Astrocyte of the spinal cord (primary cell): ENCODE measurements around the gene BRINP2.
A peak's percentile ranks its signal among the peaks of the same experiment; 100 is the strongest.

Source experiments
- DNase-seq: peaks from one replicate; pipeline ENCODE4 v3.0.0; 2011; ENCODE audit warnings: low read depth, low spot score
- H3K4me3 ChIP-seq: 2 replicates; pipeline ENCODE4 v1.5.1; 2011; ENCODE audit warnings: low read depth, mild to moderate bottlenecking, low read length, moderate library complexity
- in situ Hi-C: cut with HindIII; loops from 2 replicates; pipeline ENCODE4 v1.10.0; 2017; ENCODE audit warnings: low sequenced_read_pairs
- TF ChIP-seq, protein P1 (sequence below): IDR thresholded peaks from 2 replicates; pipeline ENCODE4 v1.5.1; 2012; ENCODE audit warnings: low read depth, mild to moderate bottlenecking, low read length, inconsistent platforms

BRINP2 gene

DNA sequence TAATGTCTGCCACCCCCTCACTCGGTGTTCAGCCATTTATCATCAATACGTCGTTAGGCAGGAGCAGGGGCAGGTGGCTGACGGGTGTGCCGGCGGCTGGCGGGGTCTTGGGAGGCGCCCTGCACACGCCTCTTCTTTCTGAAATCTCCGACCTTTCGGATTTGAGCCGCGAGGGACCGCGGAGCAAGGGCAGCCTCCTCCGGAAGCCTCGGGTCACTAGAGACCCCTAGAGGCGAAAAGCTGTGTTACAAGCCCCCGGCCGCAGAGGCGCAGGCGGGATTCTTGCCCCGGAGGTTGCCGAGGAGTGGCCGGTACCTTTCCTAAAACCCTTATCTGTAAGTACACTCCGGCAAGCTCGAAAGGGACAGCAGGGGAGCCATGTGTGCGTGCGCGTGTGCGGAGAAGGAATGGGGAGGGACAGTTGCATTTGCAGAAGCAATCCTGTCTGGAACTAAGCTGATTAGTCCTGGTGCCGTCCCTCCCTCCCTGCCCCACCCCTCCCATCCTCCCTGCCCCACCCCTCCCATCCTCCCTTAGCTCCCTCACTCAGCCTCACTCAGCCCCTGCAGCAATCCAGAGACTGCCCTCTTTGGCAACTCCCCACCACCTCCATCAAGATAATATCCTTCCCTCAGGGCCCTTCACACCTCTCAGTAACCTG is 11.0 kb downstream of the BRINP2 start:
- H3K4me3 ChIP-seq, result peak overlapping the region; percentile 17
- DNase-seq, result peak; percentile 45
- TF ChIP-seq, protein P1, sequence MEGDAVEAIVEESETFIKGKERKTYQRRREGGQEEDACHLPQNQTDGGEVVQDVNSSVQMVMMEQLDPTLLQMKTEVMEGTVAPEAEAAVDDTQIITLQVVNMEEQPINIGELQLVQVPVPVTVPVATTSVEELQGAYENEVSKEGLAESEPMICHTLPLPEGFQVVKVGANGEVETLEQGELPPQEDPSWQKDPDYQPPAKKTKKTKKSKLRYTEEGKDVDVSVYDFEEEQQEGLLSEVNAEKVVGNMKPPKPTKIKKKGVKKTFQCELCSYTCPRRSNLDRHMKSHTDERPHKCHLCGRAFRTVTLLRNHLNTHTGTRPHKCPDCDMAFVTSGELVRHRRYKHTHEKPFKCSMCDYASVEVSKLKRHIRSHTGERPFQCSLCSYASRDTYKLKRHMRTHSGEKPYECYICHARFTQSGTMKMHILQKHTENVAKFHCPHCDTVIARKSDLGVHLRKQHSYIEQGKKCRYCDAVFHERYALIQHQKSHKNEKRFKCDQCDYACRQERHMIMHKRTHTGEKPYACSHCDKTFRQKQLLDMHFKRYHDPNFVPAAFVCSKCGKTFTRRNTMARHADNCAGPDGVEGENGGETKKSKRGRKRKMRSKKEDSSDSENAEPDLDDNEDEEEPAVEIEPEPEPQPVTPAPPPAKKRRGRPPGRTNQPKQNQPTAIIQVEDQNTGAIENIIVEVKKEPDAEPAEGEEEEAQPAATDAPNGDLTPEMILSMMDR, result peak; percentile 88
- in situ Hi-C loops, result no loop called here

DNA sequence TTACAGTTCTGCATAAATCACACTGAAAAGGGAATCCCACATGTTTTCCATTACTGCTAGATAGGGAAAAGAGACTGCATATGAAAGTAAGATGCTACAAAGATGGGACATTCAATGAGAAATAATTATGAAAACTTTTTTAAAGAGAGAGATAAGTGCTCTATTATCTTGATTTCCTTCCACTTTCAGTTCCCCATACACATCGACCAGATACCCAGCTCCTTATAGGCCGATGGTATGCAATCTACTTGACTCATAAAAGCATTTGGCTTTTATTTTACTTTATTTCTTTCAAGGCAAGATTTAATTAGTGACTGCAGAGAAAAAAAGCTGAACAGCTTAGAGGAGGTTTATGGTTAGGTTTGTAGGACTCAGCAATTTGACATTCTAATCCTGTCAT is 13.1 kb downstream of the BRINP2 start:
- TF ChIP-seq, protein P1, result no peak
- in situ Hi-C loops, result no loop called here
- H3K4me3 ChIP-seq, result no peak overlapping the region
- DNase-seq, result no peak

DNA sequence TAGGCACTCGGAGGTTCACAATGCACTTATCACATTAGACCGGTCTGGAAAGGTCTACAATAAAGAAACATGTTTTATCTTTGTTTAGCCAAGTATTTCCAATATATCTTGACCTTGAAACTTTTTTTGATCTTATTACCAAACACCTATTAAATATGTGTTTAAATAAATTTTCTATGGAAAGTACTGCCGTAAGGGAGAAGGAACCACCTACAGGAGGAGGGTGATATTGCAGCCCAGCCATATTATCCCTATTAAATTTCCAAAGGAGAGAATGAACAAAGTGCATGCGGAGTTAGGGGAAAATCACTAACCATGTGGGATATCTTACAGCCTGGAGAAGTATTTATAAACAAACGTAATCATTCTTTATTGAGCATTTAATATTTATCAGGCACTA is 14.5 kb downstream of the BRINP2 start:
- DNase-seq, result no peak
- TF ChIP-seq, protein P1, result peak; percentile 59
- in situ Hi-C loops, result no loop called here
- H3K4me3 ChIP-seq, result no peak overlapping the region

DNA sequence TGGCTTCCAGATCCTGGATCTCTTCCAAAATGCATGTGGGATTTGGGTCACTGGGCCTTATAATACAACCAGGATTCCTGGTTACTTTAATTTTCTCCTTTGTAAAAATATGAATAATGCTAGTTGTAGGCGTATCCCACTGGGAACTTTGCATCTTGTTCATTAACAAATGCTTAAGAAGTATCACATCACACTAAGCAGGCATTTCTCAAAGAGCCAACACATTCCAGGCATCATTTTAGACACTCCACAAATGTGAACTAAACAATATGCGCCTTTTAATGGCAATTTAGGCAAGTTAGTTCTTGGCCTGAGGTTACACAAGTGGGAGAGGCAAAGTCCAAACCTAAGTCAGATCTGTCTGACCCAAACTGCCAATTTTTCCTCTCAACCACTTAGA is 15.9 kb downstream of the BRINP2 start:
- TF ChIP-seq, protein P1, result no peak
- no peak for DNase-seq
- in situ Hi-C loops, result no loop called here
- H3K4me3 ChIP-seq, result no peak overlapping the region

DNA sequence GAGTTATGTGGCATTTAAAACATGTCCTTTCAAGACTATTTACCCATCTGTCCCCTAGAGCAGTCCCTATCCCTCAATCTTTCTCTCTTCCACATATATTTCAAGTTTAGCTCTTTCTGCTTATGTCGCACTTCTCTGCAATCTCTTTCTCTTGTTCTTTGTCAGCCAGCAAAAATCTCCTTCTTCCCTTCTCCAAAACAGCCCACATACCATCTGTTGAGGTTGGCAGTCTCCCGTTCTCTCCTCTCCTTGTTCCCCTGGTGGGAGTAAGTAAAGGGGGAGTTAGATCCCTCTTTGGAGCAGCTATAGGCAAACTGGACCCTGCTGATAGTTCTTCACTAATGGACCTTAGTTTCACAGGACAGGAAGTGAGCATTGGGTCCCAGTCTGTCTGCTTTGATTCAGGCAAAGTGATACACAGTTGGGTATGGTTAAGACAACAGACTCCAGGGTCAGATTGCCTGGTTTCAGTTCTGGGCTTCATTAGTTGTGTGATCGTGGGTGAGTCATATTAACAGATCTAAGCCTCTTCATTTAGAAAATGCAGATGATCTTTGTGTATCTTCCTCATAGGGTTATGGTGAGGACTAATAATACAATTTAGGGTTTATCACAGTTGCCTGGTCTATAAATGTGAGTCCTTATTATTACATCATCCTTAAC is 19.7 kb downstream of the BRINP2 start:
- no peak for DNase-seq
- TF ChIP-seq, protein P1, result no peak
- no peak overlapping the region for H3K4me3 ChIP-seq
- in situ Hi-C loops, result no loop called here

DNA sequence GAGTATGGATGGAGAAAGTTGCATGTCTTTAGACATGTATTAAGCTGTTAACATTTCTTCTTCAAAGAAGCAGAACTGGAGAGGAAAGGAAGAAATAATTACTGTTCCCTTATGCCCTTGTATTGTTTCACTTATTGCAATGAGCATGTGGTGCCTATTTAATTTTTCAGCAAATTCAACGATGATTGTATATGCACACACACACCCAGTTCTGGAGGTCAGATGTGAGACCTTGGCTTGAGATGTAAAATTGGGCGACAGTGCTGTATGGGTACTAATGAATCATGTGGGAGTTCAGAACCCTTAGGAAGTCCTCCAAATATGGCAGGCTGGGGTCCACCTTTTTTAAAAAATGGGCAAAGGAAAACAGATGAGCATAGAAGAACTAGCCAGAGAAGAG is 27.5 kb downstream of the BRINP2 start:
- in situ Hi-C loops, result no loop called here
- TF ChIP-seq, protein P1, result no peak
- DNase-seq, result no peak
- no peak overlapping the region for H3K4me3 ChIP-seq
